ENCODE data around the gene DACH2.

The DACH2 gene

DNA sequence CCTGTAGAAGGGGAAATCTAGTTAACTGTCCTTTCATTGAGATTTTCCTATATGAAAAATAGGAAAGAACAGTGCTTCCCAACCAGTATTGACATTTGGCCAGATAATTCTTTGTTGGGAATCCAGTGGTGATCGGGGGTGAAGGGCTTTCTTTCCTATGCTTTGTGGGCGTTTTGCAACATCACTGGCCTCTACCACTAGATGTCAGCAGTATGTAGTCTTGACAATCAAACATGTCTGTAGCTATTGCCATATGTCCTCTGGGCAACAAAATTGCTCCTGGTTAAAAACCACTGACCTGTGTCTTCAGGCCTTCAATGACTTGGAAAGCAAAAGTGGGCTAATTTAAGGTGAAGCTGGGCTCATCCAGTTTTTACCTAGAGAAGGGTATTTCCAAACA, 658.5 kb downstream of the DACH2 start:
- no peak for DNase-seq (ENCODE audit: low read depth)

DNA sequence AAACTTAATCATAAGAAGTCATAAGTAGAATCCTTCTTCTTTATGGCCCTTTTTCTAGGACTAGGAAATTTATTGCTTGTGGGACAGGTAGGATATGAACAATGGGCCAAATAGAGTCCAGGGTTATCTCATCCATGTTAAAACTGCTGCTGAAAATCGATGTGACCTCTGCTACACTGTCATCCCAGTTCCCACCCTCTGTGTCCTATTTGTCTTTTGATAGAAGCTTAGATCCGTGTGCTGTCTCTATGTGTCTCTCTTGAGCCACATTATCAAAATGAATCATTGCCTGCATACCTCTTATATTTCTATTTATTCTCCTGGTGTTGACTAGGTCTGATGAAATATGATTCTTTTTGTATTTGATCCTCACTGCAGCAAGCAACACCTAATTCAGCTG, 661.4 kb downstream of the DACH2 start:
- DNase-seq (ENCODE audit: low read depth), result no peak

- DNase-seq (ENCODE audit: low read depth), result no peak
Observed at GRCh38 chrX:86829786-86830185, 681.5 kb downstream of the DACH2 start.

- no peak for DNase-seq (ENCODE audit: low read depth)
Observed at GRCh38 chrX:86830685-86831084, 682.4 kb downstream of the DACH2 start.

- no peak for DNase-seq (ENCODE audit: low read depth)
Observed at GRCh38 chrX:86845101-86845500, 696.9 kb downstream of the DACH2 start.

All from HS-5 (cell line).